SK-N-SH (cell line): Measurements from ENCODE around the gene PCBP4. TPM values are rescaled to one million over a fixed set of nuclear protein-coding genes. Genes with fewer than 3 reads are reported as not detected.

ENCODE experiments used
- CTCF ChIA-PET: fragments of 300-600, 350-600 bp; formaldehyde crosslinking; extraction: SDS; loops from one replicate; lab custom pipeline; 2021; lab: Yijun Ruan, JAX
- POLR2A ChIA-PET: fragments of 350-600 bp; sonication (Branson Sonifier 250); formaldehyde crosslinking; extraction: SDS; loops from one replicate; lab custom pipeline; 2020; ENCODE audit warnings: antibody characterized with exemption, inconsistent platforms; lab: Yijun Ruan, JAX
- DNase-seq: peaks from one replicate; pipeline ENCODE4 v3.0.0; 2012
- H2AFZ ChIP-seq: fragments of 200-600 bp; sonication (generic); 2 replicates; pipeline ENCODE4 v1.8.1; 2016; ENCODE audit warnings: antibody characterized with exemption, mild to moderate bottlenecking, low read depth
- H3F3A ChIP-seq: fragments of 200-600 bp; sonication (generic); replicated peaks from 2 replicates; pipeline ENCODE3; 2016; ENCODE audit warnings: antibody characterized with exemption, mild to moderate bottlenecking; ENCODE audit not compliant: insufficient read depth
- H3K27ac ChIP-seq, 2 experiments: fragments of 200-500 bp in 1 of 2; fragments of 200-600 bp in 1 of 2; sonication (Bioruptor generic) in 1 of 2; sonication (generic), shearing (Covaris generic) in 1 of 2; 2 replicates each; pipeline versions ENCODE4 v1.5.1 to v1.6.1; 2014 to 2016; ENCODE audit warnings: low read depth in 2 of 2, inconsistent platforms in 1 of 2, low read length in 1 of 2, mild to moderate bottlenecking in 1 of 2, mixed read lengths in 1 of 2
- H3K27me3 ChIP-seq: fragments of 200-600 bp; sonication (generic), shearing (Covaris generic); 2 replicates; pipeline ENCODE4 v1.6.1; 2016; ENCODE audit warnings: mixed run types; ENCODE audit not compliant: insufficient read depth
- H3K36me3 ChIP-seq, 2 experiments: fragments of 200-500 bp in 1 of 2; fragments of 200-600 bp in 1 of 2; sonication (Bioruptor generic) in 1 of 2; sonication (generic) in 1 of 2; replicated peaks in 1 of 2; 2 replicates each; pipeline versions ENCODE3 to v1.5.1; 2014 to 2016; ENCODE audit warnings: low read length in 1 of 2, mild to moderate bottlenecking in 1 of 2; ENCODE audit not compliant: insufficient read depth in 2 of 2, control insufficient read depth in 1 of 2
- H3K4me1 ChIP-seq, 2 experiments: fragments of 200-500 bp in 1 of 2; fragments of 200-600 bp in 1 of 2; sonication (Bioruptor generic) in 1 of 2; sonication (generic), shearing (Covaris generic) in 1 of 2; 2 replicates each; pipeline versions ENCODE4 v1.5.1 to v1.6.1; 2014 to 2016; ENCODE audit warnings: low read depth in 1 of 2, low read length in 1 of 2, mixed run types in 1 of 2; ENCODE audit not compliant: insufficient read depth in 2 of 2, control insufficient read depth in 1 of 2
- H3K4me2 ChIP-seq: fragments of 200-600 bp; sonication (generic), shearing (Covaris generic); 2 replicates; pipeline ENCODE4 v1.6.1; 2017; ENCODE audit warnings: mixed run types
- H3K4me3 ChIP-seq, 2 experiments: fragments of 200-500 bp in 1 of 2; fragments of 200-600 bp in 1 of 2; sonication (Bioruptor generic) in 1 of 2; sonication (generic), shearing (Covaris generic) in 1 of 2; 2 replicates each; pipeline versions ENCODE4 v1.5.1 to v1.8.1; 2014 to 2016; ENCODE audit warnings: low read depth in 2 of 2, inconsistent platforms in 1 of 2, low read length in 1 of 2, mild to moderate bottlenecking in 1 of 2, mixed read lengths in 1 of 2, moderate library complexity in 1 of 2
- H3K79me2 ChIP-seq: fragments of 200-600 bp; sonication (generic); 2 replicates; pipeline ENCODE4 v1.8.1; 2017; ENCODE audit warnings: mild to moderate bottlenecking; ENCODE audit not compliant: insufficient read depth
- H3K9ac ChIP-seq: fragments of 200-600 bp; sonication (generic); 2 replicates; pipeline ENCODE4 v1.6.1; 2017; ENCODE audit warnings: mixed run types
- H3K9me2 ChIP-seq: fragments of 200-600 bp; sonication (generic); 2 replicates; pipeline ENCODE4 v1.6.1; 2017; ENCODE audit warnings: mixed run types
- H3K9me3 ChIP-seq: fragments of 200-600 bp; sonication (generic); 2 replicates; pipeline ENCODE4 v1.6.1; 2017; ENCODE audit warnings: mixed run types, mild to moderate bottlenecking, moderate library complexity
- H4K20me1 ChIP-seq: fragments of 200-600 bp; sonication (generic); 2 replicates; pipeline ENCODE4 v1.6.1; 2017; ENCODE audit warnings: mild to moderate bottlenecking, mixed run types; ENCODE audit not compliant: insufficient read depth
- POLR2AphosphoS5 ChIP-seq: IDR thresholded peaks from 2 replicates; pipeline ENCODE4 v1.6.1; 2012; ENCODE audit warnings: low read depth, low read length
- RCOR1 ChIP-seq: fragments of 150-350 bp; IDR thresholded peaks from 2 replicates; pipeline ENCODE4 v1.6.1; 2017; ENCODE audit warnings: antibody characterized with exemption, low read length
- WGBS: methylation state at CpG from one replicate; pipeline ENCODE4 v1.1.6; 2017; ENCODE audit warnings: low lambda C conversion rate; 5-methylcytosine and 5-hydroxymethylcytosine counted together
- polyA plus RNA-seq, 3 experiments: library from polyadenylated mRNA; depleted of rRNA; stranded (reverse); fragments of >200 nt; gene quantifications; 2 replicates each; pipeline ENCODE4 v1.2.3, GENCODE V29; 2012
- TF ChIP-seq, protein P1 (sequence below): IDR thresholded peaks from 2 replicates; pipeline ENCODE4 v1.4.0; 2012; ENCODE audit warnings: low read depth, borderline replicate concordance
- TF ChIP-seq, protein P2 (sequence below): IDR thresholded peaks from 2 replicates; pipeline ENCODE4; 2012

The PCBP4 gene
- polyA plus RNA-seq, 1 of the 3 experiments (the other 2 are of a cell fraction) = 97.4 TPM

DNA sequence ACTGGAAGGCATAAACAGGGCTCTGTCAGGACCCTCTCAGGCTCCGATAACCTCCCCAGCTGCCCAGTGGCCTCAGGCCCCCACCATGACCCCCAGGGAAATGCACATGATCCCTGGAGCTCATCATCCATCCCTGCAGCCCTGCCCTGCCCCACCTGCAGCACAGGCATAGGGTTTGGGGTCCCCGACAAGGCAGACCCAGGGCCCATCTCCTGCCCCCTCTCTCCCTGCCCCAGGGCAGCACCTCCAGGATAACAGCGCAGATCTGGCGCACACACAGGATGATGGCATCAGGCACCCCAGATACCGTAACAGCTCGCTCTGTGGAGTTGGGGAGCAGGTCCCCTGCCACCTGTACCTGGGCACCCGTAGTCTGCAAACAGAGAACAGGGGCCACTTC is 7.6 kb downstream of the PCBP4 start:
- DNase-seq = no peak
- Histone ChIP-seq H2AFZ (no peak overlapping the region), H3K27ac (no peak overlapping the region), H3F3A (no peaks in the 10 kb centered on the region), H3K4me2 (no peak overlapping the region), H3K9me3 (no peaks in the 10 kb centered on the region), H3K27me3 (no peaks in the 10 kb centered on the region), H3K9ac (no peak overlapping the region), H3K4me1 (peaks cover 0 to 24% of the 10 kb centered on the region in 2 experiments; a peak in 1 of 4 replicates), H4K20me1 (0 out of 2 replicates have a peak, but pooled peaks cover 4% of the 10 kb centered on the region), H3K79me2 (peaks cover 9% of the 10 kb centered on the region; the same call in 1 of the 2 replicates), H3K9me2 (no peaks in the 10 kb centered on the region), H3K36me3 (peaks cover 5 to 42% of the 10 kb centered on the region in 2 experiments), H3K4me3 (no peak overlapping the region)
- WGBS = 97% methylated on average over 5 of the region's 7 CpGs
- CTCF ChIA-PET = interaction anchor here (1.0 to 10.7 kb wide), 2 partner anchors 10 to 14 kb away, joined by 4 to 84 read pairs; partner anchors contain the start of genes ABHD14A and ABHD14B
- TF ChIP-seq, protein P1, sequence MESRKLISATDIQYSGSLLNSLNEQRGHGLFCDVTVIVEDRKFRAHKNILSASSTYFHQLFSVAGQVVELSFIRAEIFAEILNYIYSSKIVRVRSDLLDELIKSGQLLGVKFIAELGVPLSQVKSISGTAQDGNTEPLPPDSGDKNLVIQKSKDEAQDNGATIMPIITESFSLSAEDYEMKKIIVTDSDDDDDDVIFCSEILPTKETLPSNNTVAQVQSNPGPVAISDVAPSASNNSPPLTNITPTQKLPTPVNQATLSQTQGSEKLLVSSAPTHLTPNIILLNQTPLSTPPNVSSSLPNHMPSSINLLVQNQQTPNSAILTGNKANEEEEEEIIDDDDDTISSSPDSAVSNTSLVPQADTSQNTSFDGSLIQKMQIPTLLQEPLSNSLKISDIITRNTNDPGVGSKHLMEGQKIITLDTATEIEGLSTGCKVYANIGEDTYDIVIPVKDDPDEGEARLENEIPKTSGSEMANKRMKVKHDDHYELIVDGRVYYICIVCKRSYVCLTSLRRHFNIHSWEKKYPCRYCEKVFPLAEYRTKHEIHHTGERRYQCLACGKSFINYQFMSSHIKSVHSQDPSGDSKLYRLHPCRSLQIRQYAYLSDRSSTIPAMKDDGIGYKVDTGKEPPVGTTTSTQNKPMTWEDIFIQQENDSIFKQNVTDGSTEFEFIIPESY = no peak
- TF ChIP-seq POLR2AphosphoS5 = no peak
- POLR2A ChIA-PET = no interaction called here

DNA sequence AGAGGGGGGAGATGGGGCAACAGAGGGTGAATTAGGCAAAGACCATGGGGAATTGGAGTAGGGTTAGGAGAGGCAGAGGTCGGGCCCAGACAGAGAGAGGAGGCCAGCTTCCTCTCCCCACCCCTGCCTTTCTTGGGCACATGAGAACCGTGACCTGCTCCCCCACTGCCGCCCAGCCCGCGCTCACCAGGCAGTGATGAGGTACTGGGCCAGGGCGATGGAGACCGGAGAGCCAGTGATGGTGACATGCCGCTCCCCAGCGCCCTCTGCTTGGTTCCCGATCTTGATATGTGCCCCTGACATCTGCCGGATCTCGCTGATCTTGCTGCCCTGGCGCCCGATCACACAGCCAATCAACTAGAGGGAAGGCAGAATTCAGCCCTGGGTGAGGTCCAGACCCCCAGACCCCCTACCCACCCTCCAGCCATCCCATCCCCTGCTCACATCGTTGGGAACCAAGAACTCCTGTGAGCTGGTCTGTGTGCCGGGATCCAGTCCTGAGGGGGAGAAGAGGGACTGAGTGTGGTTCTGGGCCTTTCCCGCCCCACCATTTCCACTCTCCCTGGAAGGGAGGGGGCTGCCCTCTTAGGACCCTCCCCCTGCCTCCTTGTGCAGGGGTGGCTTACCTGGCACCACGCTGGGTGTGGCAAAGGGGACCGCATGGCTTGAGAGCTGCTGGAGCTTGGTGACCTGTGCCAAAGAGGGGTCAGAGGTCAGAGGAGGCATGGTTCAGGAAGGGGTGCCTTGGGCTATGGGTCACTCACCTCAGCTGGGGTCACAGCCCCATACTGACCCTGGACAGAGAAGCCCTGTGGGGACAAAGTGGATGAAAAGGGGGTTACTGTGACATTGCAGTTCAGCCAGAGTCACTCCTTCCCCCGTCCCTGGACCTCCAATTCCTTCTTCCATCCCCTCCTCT is 8.4 kb downstream of the PCBP4 start:
- TF ChIP-seq, protein P2, sequence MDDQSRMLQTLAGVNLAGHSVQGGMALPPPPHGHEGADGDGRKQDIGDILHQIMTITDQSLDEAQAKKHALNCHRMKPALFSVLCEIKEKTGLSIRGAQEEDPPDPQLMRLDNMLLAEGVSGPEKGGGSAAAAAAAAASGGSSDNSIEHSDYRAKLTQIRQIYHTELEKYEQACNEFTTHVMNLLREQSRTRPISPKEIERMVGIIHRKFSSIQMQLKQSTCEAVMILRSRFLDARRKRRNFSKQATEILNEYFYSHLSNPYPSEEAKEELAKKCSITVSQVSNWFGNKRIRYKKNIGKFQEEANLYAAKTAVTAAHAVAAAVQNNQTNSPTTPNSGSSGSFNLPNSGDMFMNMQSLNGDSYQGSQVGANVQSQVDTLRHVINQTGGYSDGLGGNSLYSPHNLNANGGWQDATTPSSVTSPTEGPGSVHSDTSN = no peak
- TF ChIP-seq RCOR1 = no peak
- TF ChIP-seq, all 33 proteins: peak for 0
- Histone ChIP-seq H3K4me2 (no peak overlapping the region), H4K20me1 (0 out of 2 replicates have a peak, but pooled peaks cover 4% of the 10 kb centered on the region), H2AFZ (no peak overlapping the region), H3K36me3 (peaks cover 5 to 42% of the 10 kb centered on the region in 2 experiments), H3F3A (peaks cover 3% of the 10 kb centered on the region), H3K79me2 (0 out of 2 replicates have a peak, but pooled peaks cover 4% of the 10 kb centered on the region), H3K4me3 (no peak overlapping the region), H3K4me1 (peaks cover 1 to 16% of the 10 kb centered on the region in 2 experiments; a peak in 2 of 4 replicates), H3K9me2 (no peaks in the 10 kb centered on the region), H3K9me3 (no peaks in the 10 kb centered on the region), H3K27me3 (no peaks in the 10 kb centered on the region), H3K27ac (no peak overlapping the region), H3K9ac (no peak overlapping the region)
- WGBS = 96% methylated on average over 17 of the region's 20 CpGs
- POLR2A ChIA-PET = no interaction called here
- CTCF ChIA-PET = interaction anchor here (1.0 to 10.7 kb wide), 5 partner anchors 11 to 150 kb away, joined by 3 to 84 read pairs (median 4); partner anchors contain the start of genes ABHD14A and ABHD14B
- DNase-seq = no peak
